Mesenteric fat pad (tissue), 1 donor: ENCODE measurements around the gene TMEM51. TPM values are rescaled to one million over a fixed set of nuclear protein-coding genes. Genes with fewer than 3 reads are reported as not detected.
A peak's percentile ranks its signal among the peaks of the same experiment; 100 is the strongest.

ENCODE experiments used
- DNase-seq: peaks from one replicate; pipeline ENCODE4 v3.0.0-alpha.2; 2020; ENCODE audit warnings: low spot score
- total RNA-seq: library from RNA; stranded (reverse); fragmentation: NEBNext Ultra II Directional; extraction: Animal tissue kit (Norgen Biotek cat#: 25700); gene quantifications from one replicate; pipeline ENCODE4 v1.2.1, GENCODE V29; 2021
- donor health status: DM: yes; HTN: yes; CAD: no.

TMEM51 gene
- total RNA-seq, 1 donor from 2014 or later: 4.3 TPM

GRCh38 chr1:15242766-15243165, 89.2 kb downstream of the TMEM51 start:
- DNase-seq: peak; percentile 12

DNA sequence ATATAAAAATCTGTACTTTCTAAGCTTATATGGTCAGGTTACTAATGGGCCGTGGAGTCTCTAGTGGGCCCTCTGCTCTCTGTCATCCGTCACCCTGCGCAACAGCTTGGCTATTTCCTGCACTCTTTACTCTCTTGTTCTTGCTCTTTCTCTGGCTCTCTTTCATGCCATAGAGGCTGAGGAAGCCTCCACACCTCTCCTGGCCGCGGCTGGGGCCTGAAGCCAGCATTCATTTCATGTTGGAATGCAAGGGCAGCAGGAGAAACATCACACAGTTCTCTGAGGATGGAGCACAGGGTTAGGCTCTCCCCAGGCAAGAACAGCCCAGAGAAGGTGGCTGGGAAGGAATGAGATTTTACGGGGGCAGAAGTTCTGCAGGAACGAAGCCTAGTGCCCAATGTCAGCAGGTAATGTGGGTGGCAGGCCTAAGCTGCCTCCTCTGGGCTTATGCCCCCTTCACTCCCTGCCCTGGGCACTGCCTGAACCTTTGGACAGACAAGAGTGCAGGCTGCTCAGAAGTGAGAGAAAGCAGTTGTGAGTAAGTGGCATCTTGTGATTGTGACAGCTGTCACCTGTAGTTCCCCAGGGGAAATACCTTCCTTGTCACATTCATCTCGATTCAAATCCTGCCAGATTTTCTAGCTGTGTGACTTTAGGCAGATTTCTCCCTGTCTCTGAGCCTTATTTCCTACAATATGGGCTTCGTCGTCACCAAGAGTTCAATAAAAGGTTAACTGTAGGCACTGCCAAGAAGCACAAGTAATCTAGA, 89.9 kb downstream of the TMEM51 start:
- peak; percentile 41 for DNase-seq

- peak; percentile 51 for DNase-seq
Observed at GRCh38 chr1:15244813-15245212, 91.3 kb downstream of the TMEM51 start.

- peak; percentile 47 for DNase-seq
Observed at GRCh38 chr1:15245593-15246360, 92.2 kb downstream of the TMEM51 start.

DNA sequence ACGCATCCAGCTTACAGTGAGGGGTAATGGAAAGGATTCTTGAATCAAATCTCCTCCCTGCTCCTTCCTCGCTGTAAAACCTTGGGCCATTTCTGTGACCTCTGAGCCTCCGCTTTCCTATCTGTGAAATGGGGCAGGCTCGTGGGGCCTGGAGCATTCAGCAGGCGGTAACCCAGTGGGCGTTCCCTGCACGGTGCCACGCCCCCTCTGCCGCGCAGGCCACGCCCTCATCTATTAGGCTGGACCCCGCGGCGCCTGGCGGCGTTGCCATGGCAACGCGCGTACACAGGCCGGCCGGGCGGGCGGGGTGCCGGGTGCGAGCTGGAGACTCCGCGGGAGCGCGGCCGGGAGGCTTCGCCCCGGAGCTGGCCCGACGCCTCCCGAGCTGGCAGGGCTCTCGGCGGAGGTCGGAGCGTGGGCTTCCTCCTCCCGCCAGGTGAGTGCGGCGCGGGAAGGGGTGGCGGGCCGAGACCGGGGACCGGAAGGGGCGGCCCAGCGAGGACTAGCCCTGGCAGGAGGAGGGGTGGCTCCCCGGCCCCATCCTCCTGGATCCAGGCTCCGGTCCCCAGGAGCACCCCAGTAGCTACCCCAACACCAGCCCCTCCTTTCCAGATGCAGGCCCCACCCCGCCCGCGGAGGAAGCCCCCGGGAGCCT, 93.5 kb downstream of the TMEM51 start, which contains the start of gene FHAD1:
Gene FHAD1 (plus strand): TSS at position 264 of the 655 bp plus-strand sequence. CDS start 4,562 bp downstream, outside the sequence.
- DNase-seq: peak; percentile 88

DNA sequence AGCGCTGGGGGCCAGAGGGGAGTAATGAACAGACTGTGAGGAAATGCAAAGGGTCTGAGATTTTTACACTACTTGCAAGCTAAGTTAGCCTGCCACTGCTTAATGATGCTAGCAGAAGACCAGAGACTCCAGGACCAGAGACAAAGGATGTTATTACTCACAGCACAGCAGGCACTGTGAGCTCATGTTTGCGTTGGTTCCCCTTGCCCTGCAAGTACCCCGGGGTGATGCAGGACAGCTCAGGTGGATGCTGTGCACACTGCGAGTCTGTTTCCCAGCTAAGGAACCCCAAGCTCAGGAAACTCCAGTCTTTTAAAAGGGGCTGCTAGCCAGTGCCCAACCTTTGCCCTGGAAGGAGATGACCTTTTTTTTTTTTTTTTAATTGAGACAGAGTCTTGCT, 94.7 kb downstream of the TMEM51 start:
- peak; percentile 55 for DNase-seq

DNA sequence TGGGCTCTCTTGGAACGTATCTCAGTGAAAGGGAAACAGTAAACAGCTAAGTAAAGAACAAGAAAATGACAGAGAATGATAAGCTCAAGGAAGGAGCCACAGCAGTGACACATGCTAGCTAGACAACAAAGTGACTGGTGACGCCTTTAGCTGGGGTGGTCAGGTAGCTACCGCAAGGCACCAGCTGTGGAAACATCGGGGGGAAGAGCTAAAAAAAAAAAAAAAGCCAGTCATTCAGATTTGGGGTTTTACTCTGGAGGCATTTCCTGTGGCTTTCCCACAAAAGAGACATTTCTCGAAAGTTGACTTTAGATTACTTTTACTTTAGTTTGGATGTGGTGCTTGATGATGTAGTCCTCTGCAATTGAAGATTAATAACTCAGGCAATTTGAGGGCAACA, 95.5 kb downstream of the TMEM51 start:
- no peak for DNase-seq

DNA sequence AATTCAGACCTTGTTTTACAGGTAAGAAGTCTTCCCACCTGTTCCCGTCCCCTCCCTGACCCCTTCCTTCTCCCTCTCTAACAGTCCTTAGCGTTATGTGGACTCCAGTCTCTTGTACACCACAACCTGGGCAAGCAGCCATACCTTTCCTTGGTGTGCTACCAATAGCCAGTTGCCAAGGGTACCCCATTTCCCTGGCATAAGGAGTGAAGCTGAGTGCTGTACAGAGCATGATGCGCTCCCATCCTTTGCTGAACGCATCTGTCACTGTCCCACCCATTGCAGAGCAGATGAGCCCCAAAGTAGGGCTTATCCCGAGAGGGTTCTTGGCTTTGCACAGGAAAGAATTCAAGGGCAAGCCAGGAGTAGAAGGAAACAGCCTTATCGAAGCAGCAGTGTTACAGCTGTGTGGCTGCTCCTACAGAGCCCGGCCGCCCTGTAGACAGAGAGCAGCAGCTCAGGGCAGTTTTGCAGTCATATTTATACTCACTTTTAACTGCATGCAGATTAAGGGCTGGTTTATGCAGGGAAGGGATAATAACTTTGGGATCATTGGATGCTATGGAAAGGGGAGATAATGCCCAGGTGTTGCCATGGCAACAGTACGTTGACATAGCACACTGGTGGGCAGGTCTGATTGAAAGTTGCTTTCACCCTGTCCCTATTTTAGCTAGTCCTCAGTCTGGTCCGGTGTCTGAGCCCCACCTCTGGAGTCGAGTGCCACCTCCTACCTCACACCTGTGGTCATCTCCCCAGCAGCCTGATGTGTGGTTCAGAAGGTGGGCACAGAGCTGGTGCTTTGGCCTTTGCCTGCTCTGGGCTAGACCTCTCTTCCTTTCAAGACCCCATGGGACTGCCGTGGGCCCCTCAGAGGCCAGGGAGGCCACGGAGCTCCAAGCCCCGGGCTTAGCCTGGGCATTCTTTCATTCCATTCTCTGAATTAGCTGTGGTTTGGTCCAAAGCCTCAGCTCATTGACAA, 98.6 kb downstream of the TMEM51 start:
- no peak for DNase-seq

- no peak for DNase-seq
Observed at GRCh38 chr1:15254559-15254958, 101.0 kb downstream of the TMEM51 start.

DNA sequence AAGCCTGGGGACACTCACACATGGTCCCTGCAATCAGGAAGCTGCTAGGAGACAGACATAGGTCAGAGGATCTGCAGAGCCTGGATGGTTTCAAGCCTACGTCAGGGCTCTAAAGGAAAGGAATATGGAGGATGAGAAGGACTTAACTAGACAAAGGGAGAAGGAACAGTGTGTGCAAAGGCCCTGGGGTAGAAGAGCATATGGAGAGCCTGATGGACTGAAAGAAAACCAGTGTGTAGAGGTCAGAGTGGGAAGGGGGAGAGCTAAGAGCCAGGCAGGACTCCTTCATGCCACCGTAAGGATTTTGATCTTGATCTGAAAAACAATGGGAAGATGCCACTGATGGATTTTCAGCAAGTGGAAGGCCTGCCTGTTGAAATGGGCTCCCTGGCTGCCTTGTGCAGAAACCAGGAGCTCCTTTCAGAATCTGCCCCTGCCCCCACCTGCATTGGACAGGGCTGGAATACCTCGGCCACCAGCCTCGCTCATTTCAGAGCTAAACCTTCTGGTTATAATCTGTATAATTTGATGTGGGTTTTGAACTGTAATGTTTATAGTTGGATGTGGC, 102.1 kb downstream of the TMEM51 start:
- no peak for DNase-seq

GRCh38 chr1:15256584-15256983, 103.0 kb downstream of the TMEM51 start:
- DNase-seq: no peak

DNA sequence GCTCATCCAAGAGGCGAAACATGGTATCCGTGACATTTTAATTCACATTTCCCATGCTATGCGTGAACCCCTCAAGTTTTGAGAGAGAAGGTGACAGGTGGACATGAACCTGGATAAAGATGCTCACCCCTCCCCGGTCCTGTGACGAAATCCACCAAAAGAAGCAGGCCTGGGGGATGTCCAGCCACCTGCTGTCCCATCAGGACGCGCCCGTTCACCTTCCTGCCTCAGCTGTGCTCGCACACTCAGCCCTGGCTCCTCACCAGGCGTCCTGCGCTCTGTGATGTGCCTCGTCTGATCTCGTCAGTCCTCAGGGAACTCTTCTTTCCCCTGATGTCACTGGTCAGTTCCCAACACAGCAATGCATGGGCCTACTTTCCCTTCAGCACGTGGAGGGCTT, 103.8 kb downstream of the TMEM51 start:
- no peak for DNase-seq

- DNase-seq: no peak
Observed at GRCh38 chr1:15258833-15259621, 105.5 kb downstream of the TMEM51 start.

DNA sequence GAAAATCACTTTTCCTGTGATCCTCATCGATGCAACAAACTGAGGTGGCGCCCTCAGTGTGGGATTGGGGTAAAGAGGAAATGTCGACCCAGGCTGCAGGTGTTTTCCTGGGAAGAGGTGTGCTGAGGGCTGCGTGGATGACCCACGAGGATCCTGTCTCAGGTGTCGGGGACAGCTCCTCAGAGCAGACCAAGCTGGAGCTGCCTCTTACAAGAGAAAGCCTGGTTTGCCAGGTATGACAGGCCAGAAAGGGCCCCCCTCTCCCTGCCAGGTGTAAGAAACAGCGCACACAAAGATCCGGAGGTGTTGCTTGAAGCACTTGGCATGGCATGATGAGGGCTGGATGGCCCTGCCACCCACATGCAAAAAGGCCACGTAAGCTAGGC, 106.1 kb downstream of the TMEM51 start:
- peak; percentile 51 for DNase-seq

- peak; percentile 53 for DNase-seq
Observed at GRCh38 chr1:15260418-15261154, 107.0 kb downstream of the TMEM51 start.

DNA sequence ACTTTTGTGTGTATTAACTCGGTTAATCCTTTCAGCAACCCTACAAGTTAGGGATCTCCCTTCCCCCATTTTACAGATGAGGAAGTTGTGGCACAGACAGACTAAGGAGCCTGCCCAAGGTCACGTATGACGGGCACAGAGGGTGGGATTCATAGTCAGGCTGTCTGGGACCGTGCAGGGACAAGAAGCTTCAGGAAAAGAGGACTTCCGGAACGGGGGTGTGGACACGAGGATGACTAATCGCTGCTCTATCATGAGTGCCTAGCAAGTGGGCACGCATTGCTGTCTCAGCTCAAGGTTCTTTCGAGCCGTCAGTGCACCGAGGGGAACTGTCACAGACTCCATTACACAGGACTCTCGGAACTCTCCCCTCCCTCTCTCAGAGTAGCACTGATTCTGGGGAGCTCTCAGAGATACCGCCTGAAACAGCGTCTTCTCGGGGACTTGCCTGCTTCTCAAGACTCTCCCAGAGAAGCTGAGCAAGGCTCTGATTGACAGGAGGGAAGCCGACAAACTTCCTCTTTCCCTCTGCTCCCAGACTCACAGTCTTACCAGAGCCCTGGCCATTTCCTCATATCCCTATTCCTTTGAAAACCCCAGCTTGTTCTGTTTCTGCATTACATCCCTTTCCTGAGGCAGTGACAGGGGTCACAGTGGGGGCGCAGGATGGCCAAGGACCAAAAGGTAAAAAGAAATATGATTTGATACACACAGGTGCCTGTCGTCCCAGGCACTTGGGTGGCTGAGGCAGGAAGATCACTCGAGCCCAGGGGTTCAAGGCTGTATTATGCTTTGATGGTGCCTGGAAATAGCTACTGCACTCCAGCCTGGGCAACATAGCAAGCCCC, 107.8 kb downstream of the TMEM51 start:
- DNase-seq: peak; percentile 85

- DNase-seq: no peak
Observed at GRCh38 chr1:15262003-15262377, 108.4 kb downstream of the TMEM51 start.

DNA sequence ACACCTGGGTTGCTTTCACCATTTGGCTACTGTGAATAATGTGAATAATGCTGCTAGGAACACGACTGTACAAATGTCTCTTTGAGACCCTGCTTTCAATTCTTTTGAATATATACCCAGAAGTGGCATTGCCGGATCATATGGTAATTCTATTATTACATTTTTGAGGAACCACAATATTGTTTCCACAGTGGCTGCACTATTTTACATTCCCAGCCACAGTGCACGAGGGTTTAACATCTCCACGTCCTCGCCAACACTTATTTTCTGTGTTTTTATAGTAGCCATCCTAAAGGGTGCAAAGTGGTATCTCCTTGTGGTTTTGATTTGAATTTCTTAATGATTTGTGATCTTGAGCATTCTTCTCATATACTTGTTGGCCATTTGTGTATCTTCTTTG, 109.2 kb downstream of the TMEM51 start:
- DNase-seq: no peak
